Measurements from ENCODE around the gene ARIH2.

ARIH2 gene

GRCh38 chr3:48983096-48983495 is 64.5 kb downstream of the ARIH2 start:
- Histone ChIP-seq H3K4me3 (no peak overlapping the region), H3K4me1 (peaks cover 0 to 2% (median 1%) of the 10 kb centered on the region in 4 donors), H3K27me3 (no peaks in the 10 kb centered on the region), H3K9me3 (no peaks in the 10 kb centered on the region), H3K27ac (no peak overlapping the region), H3K36me3 (peaks cover 46 to 83% (median 79%) of the 10 kb centered on the region in 3 donors)
- no peak for DNase-seq
- TF ChIP-seq CTCF (IDR thresholded peaks at IDR 0.05) = no peak
- intact Hi-C loops (cut with DNase I; ENCODE audit: low total_unique reads) = no loop called here

- peaks cover 0 to 16% (median 11%) of the 10 kb centered on the region in 4 donors for H3K4me1 ChIP-seq
- H3K9me3 ChIP-seq = no peaks in the 10 kb centered on the region
- no peaks in the 10 kb centered on the region for H3K27me3 ChIP-seq
- H3K4me3 ChIP-seq = no peak overlapping the region
- H3K27ac ChIP-seq = no peak overlapping the region
- no peak for TF ChIP-seq CTCF (IDR thresholded peaks at IDR 0.05)
- intact Hi-C loops (cut with DNase I; ENCODE audit: low total_unique reads) = loop anchor here (5.0 kb wide), 1 partner anchor 38 kb away; the partner anchor contains the start of gene NDUFAF3
- H3K36me3 ChIP-seq = peaks cover 33 to 70% (median 66%) of the 10 kb centered on the region in 3 donors
- no peak for DNase-seq
Observed at GRCh38 chr3:48984663-48985062, 66.0 kb downstream of the ARIH2 start.

DNA sequence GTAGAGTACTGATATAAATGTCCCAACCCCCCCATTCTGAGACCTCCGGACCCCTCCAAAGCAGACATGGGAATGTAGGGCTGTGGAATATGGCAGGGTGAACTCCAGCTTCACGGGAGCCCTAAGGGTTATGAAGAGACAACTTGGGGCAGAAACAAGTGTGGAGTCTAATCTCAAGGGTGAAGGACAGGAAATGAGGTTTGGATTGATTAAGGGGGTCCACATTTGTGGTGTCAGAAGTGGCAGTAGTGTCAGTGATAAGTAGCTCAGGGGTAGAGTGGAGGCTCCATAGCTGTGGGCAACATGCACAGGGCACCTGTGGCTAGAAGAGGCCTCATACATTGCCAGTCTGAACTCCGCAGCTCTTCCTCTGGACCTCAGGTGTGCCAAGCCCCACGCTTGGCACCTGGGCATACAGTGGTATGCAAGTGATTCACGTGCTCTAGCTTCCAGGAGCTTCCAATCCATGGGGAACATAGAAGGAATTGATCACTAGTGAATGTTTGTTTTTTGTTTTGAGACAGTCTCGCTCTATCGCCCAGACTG is 67.3 kb downstream of the ARIH2 start:
- no peak overlapping the region for H3K4me3 ChIP-seq
- H3K27me3 ChIP-seq = no peaks in the 10 kb centered on the region
- H3K36me3 ChIP-seq = peaks cover 21 to 58% (median 54%) of the 10 kb centered on the region in 3 donors
- no peaks in the 10 kb centered on the region for H3K9me3 ChIP-seq
- no peak overlapping the region for H3K27ac ChIP-seq
- TF ChIP-seq CTCF (IDR thresholded peaks at IDR 0.05) = no peak
- intact Hi-C loops (cut with DNase I; ENCODE audit: low total_unique reads) = loop anchor here (5.0 kb wide), 1 partner anchor 36 kb away; the partner anchor contains the start of gene NDUFAF3
- H3K4me1 ChIP-seq = peaks cover 2 to 17% (median 12%) of the 10 kb centered on the region in 4 donors
- DNase-seq = no peak

- no peak for DNase-seq
- intact Hi-C loops (cut with DNase I; ENCODE audit: low total_unique reads) = loop anchor here (5.0 kb wide), 1 partner anchor 33 kb away; the partner anchor contains the start of gene NDUFAF3
Observed at GRCh38 chr3:48989126-48989795, 70.6 kb downstream of the ARIH2 start.

More at GRCh38 chr3:48989126-48989795, 70.6 kb downstream of the ARIH2 start:
- H3K27me3 ChIP-seq = no peaks in the 10 kb centered on the region
- no peak for TF ChIP-seq CTCF (IDR thresholded peaks at IDR 0.05)
- peaks cover 7 to 36% (median 22%) of the 10 kb centered on the region in 4 donors for H3K4me1 ChIP-seq
- peak overlapping the region; percentile 89 to 96 for H3K27ac ChIP-seq
- H3K36me3 ChIP-seq = peaks cover 0 to 29% (median 23%) of the 10 kb centered on the region in 3 donors
- no peaks in the 10 kb centered on the region for H3K9me3 ChIP-seq
- peak overlapping the region; percentile 69 to 84 for H3K4me3 ChIP-seq

Data from tibial artery (tissue), 4 donors.